Measurements from ENCODE around the gene SLC37A2.

DNA sequence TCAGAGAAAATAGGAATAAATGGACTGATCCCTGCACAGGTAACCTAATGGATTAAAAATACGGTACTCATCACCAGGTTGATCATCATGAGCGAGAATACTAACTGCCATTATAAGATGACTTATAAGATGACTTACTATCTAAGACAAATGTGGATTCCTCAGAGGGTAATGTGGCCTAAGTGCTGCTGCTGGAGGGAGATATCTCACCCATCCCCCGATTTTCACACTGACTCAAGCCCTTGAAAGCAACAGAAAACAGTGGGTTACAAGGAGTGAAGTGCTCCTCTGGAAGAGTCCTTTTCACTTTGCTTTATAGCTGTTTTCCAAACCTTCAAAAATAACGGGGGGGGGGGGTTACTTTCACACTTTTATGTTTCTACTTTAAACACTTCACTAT is 47.4 kb downstream of the SLC37A2 start:
- TF ChIP-seq EP300 (IDR thresholded peaks at IDR 0.05) (no peak), POLR2A (IDR thresholded peaks at IDR 0.05) (no peak)

Data from gastroesophageal sphincter (tissue), 2 donors.